ENCODE results near the gene GORASP2. TPM values are rescaled to one million over a fixed set of nuclear protein-coding genes. Genes with fewer than 3 reads are reported as not detected.

Gene GORASP2
- total RNA-seq, 1 donor from 2014 or later = 67.1 TPM

DNA sequence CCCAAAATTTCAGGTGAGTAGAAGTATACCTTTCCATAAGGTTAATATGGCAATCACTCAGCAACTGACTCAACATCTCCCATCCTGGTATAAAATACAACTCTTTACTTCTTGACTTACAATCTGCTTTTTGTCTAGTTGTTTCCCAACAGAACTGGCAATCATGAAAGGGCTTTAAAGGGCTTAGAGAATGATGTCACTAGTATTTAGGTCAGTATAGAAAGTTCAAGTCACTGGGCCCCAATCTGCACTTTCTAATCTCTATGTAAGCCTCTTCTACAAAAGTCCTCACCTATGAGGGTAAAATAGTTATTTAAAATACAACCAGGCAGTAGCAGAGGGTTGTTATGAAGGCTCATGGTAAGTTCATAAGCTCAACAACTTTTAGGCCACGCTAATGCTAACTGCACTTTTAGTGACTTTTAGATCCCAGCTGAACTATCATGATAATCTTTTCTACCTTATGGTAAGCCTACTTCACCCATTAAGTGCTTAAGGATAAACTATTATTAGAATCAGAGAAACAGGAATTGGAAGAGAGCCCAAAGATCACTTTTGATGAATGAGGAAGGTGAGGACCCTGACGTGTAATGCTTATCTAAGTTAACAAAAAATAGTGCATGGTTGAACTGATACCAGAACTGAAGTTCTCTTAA, 79.6 kb downstream of the GORASP2 start:
- no peak overlapping the region for H3K4me3 ChIP-seq
- Mint-ChIP-seq H3K27ac (no peak overlapping the region), H3K36me3 (peaks cover 44% of the 10 kb centered on the region), H3K4me1 (no peaks in the 10 kb centered on the region), H3K4me3 (no peak overlapping the region), H3K9me3 (no peaks in the 10 kb centered on the region), H3K27me3 (ENCODE audit: insufficient read depth, low read depth) (no peaks in the 10 kb centered on the region)
- H2AFZ ChIP-seq (replicated peaks) = no peak overlapping the region
- H3K9me3 ChIP-seq (ENCODE audit: low read depth) = no peaks in the 10 kb centered on the region
- H3K27me3 ChIP-seq = no peaks in the 10 kb centered on the region
- H3K9ac ChIP-seq = no peak overlapping the region
- H4K20me1 ChIP-seq (ENCODE audit: low read depth) = no peaks in the 10 kb centered on the region
- no peaks in the 10 kb centered on the region for H3K79me2 ChIP-seq (ENCODE audit: low read depth)
- H3F3A ChIP-seq (ENCODE audit: low read depth) = peaks cover 25% of the 10 kb centered on the region
- H3K36me3 ChIP-seq = peaks cover 36% of the 10 kb centered on the region
- DNase-seq (ENCODE audit: low spot score) = no peak
- H3K4me1 ChIP-seq = no peaks in the 10 kb centered on the region
- no peak overlapping the region for H3K27ac ChIP-seq
- H3K4me2 ChIP-seq = no peak overlapping the region
- TF ChIP-seq EZH2phosphoT487 (IDR thresholded peaks at IDR 0.05) = no peak
- TF ChIP-seq EZH2 (IDR thresholded peaks at IDR 0.05) = no peak

DNA sequence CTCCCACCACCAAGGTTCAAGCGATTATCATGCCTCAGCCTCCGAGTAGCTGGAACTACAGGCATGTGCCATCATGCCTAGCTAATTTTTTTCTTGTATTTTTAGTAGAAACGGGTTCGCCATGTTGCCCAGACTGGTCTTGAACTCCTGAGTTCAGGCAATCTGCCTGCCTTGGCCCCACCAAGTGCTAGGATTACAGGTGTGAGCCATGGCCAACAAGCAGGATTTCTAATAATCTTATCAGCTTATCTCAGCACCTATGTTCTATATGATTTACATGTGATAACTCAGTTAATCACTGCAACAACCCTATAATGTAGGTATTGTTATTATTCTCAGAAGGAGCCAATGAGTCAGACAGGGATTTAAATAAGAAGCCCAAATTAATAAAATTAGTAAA, 80.3 kb downstream of the GORASP2 start:
- no peaks in the 10 kb centered on the region for H3K27me3 ChIP-seq
- peaks cover 25% of the 10 kb centered on the region for H3F3A ChIP-seq (ENCODE audit: low read depth)
- H4K20me1 ChIP-seq (ENCODE audit: low read depth) = no peaks in the 10 kb centered on the region

DNA sequence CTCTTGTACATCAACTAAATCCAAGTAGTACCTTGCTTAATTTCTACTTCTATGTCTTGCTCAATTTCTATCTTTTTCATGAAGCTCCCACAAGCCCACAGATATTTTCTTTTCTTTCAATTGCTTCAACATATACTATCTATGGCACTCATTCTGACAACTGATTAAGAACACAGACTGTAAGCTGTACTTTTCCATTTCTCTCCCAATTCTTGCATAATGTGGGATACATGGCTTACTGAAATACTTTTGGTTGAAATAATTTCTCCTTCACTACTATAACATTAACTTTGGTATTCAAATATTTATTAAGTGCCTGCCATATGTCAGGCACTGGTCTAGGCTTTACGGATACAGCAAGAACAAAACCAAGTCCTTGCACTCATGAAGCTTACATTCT, 84.8 kb downstream of the GORASP2 start:
- no peaks in the 10 kb centered on the region for H3K4me1 Mint-ChIP-seq
- H3F3A ChIP-seq (ENCODE audit: low read depth) = peaks cover 24% of the 10 kb centered on the region
- no peak overlapping the region for H3K4me3 Mint-ChIP-seq
- TF ChIP-seq EZH2phosphoT487 (IDR thresholded peaks at IDR 0.05) = no peak
- H3K9me3 ChIP-seq (ENCODE audit: low read depth) = no peaks in the 10 kb centered on the region
- H3K27me3 ChIP-seq = no peaks in the 10 kb centered on the region
- no peaks in the 10 kb centered on the region for H4K20me1 ChIP-seq (ENCODE audit: low read depth)
- no peak for DNase-seq (ENCODE audit: low spot score)
- H3K27ac ChIP-seq = no peak overlapping the region
- no peak overlapping the region for H3K4me3 ChIP-seq
- no peaks in the 10 kb centered on the region for H3K9me3 Mint-ChIP-seq
- no peak overlapping the region for H3K9ac ChIP-seq
- no peak overlapping the region for H3K27ac Mint-ChIP-seq
- no peaks in the 10 kb centered on the region for H3K4me1 ChIP-seq
- H2AFZ ChIP-seq (replicated peaks) = no peak overlapping the region
- peaks cover 9% of the 10 kb centered on the region for H3K36me3 ChIP-seq
- H3K27me3 Mint-ChIP-seq (ENCODE audit: insufficient read depth, low read depth) = no peaks in the 10 kb centered on the region
- no peaks in the 10 kb centered on the region for H3K79me2 ChIP-seq (ENCODE audit: low read depth)
- peaks cover 33% of the 10 kb centered on the region for H3K36me3 Mint-ChIP-seq
- H3K4me2 ChIP-seq = no peak overlapping the region

More for the DNA sequence above, 80.3 kb downstream of the GORASP2 start:
- Mint-ChIP-seq H3K4me1 (no peaks in the 10 kb centered on the region), H3K9me3 (no peaks in the 10 kb centered on the region), H3K4me3 (no peak overlapping the region), H3K27ac (no peak overlapping the region), H3K27me3 (ENCODE audit: insufficient read depth, low read depth) (no peaks in the 10 kb centered on the region), H3K36me3 (peaks cover 44% of the 10 kb centered on the region)
- no peak for DNase-seq (ENCODE audit: low spot score)
- no peak for TF ChIP-seq EZH2 (IDR thresholded peaks at IDR 0.05)
- no peak for TF ChIP-seq EZH2phosphoT487 (IDR thresholded peaks at IDR 0.05)
- TF ChIP-seq, protein P1, sequence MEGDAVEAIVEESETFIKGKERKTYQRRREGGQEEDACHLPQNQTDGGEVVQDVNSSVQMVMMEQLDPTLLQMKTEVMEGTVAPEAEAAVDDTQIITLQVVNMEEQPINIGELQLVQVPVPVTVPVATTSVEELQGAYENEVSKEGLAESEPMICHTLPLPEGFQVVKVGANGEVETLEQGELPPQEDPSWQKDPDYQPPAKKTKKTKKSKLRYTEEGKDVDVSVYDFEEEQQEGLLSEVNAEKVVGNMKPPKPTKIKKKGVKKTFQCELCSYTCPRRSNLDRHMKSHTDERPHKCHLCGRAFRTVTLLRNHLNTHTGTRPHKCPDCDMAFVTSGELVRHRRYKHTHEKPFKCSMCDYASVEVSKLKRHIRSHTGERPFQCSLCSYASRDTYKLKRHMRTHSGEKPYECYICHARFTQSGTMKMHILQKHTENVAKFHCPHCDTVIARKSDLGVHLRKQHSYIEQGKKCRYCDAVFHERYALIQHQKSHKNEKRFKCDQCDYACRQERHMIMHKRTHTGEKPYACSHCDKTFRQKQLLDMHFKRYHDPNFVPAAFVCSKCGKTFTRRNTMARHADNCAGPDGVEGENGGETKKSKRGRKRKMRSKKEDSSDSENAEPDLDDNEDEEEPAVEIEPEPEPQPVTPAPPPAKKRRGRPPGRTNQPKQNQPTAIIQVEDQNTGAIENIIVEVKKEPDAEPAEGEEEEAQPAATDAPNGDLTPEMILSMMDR (IDR thresholded peaks at IDR 0.05) = no peak
- Histone ChIP-seq H3K36me3 (peaks cover 31% of the 10 kb centered on the region), H3K4me3 (no peak overlapping the region), H3K4me2 (no peak overlapping the region), H3K9ac (no peak overlapping the region), H3K27ac (no peak overlapping the region), H3K4me1 (no peaks in the 10 kb centered on the region), H3K9me3 (ENCODE audit: low read depth) (no peaks in the 10 kb centered on the region), H2AFZ (replicated peaks) (no peak overlapping the region), H3K79me2 (ENCODE audit: low read depth) (no peaks in the 10 kb centered on the region)

- H3K27me3 ChIP-seq = no peaks in the 10 kb centered on the region
- H3K27ac Mint-ChIP-seq = no peak overlapping the region
- no peaks in the 10 kb centered on the region for H3K9me3 ChIP-seq (ENCODE audit: low read depth)
- peaks cover 25% of the 10 kb centered on the region for H3K36me3 Mint-ChIP-seq
- no peak overlapping the region for H3K27ac ChIP-seq
- H2AFZ ChIP-seq (replicated peaks) = no peak overlapping the region
- TF ChIP-seq, protein P1 (IDR thresholded peaks at IDR 0.05) = no peak
- TF ChIP-seq EZH2 (IDR thresholded peaks at IDR 0.05) (no peak), EZH2phosphoT487 (IDR thresholded peaks at IDR 0.05) (no peak)
- no peaks in the 10 kb centered on the region for H3K79me2 ChIP-seq (ENCODE audit: low read depth)
- DNase-seq (ENCODE audit: low spot score) = no peak
- H3K27me3 Mint-ChIP-seq (ENCODE audit: insufficient read depth, low read depth) = no peaks in the 10 kb centered on the region
- H3K9me3 Mint-ChIP-seq = no peaks in the 10 kb centered on the region
- H3K9ac ChIP-seq = no peak overlapping the region
- no peaks in the 10 kb centered on the region for H3K4me1 ChIP-seq
- H3F3A ChIP-seq (ENCODE audit: low read depth) = peaks cover 16% of the 10 kb centered on the region
- H3K4me2 ChIP-seq = no peak overlapping the region
- no peaks in the 10 kb centered on the region for H4K20me1 ChIP-seq (ENCODE audit: low read depth)
- no peaks in the 10 kb centered on the region for H3K4me1 Mint-ChIP-seq
- peaks cover 9% of the 10 kb centered on the region for H3K36me3 ChIP-seq
- no peak overlapping the region for H3K4me3 ChIP-seq
- H3K4me3 Mint-ChIP-seq = no peak overlapping the region
Observed at GRCh38 chr2:171016125-171016524, 87.1 kb downstream of the GORASP2 start.

Other genes starting within 250 kb of the GORASP2 start
- gene SP5, start 213.9 kb upstream of the GORASP2 start, total RNA-seq (ENCODE audit: low replicate concordance) = 3.0 and 8.5 TPM in 2 replicates
- gene ERICH2, start 158.9 kb upstream of the GORASP2 start, total RNA-seq (ENCODE audit: low replicate concordance) = 0.43 and 2.7 TPM in 2 replicates
- gene GAD1, start 112.4 kb upstream of the GORASP2 start, total RNA-seq (ENCODE audit: low replicate concordance) = 5.2 and 10.7 TPM in 2 replicates
- gene TLK1, start 231.6 kb downstream of the GORASP2 start, total RNA-seq (ENCODE audit: low replicate concordance) = 26.4 and 31.1 TPM in 2 replicates

Data from neural progenitor cell (in vitro differentiated cells).